ENCODE data around the gene CHML.

The CHML gene

DNA sequence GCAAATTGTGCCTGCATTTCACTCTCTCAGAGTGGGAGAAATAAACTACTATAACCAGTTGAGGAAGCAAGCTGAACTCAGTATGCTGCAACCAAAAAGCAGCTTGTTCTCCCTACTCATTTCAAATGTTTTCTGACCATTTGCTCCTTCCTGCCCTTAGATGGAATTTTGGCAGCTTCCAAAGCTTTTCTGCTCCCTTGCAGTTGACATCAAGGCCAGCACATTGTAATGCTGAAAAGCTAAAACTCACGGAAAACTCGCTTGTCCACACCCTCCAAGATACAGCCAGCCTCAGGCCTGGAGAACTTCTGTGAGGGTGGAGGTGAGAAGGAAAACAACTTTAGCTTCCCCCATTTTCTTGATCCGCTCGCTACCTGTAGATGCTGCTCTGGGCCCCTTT is 5.0 kb upstream of the CHML start:
- DNase-seq = no peak

DNA sequence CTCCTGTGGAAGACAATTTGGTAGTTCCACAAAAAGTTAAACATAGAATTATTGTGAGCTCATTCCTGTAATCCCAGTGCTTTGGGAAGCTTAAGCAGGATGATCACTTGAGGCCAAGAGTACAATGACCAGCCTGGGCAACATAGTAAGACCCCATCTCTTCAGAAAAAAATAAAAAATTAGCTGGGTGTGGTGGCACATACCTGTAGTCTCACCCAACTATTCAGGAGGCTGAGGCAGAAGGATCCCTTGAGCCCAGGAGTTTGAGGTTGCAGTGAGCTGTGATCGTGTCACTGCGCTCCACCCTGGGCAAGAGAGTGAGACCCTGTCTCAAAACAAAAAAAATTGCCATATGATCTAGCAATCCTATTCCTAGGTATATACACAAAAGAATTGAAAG is 4.1 kb upstream of the CHML start:
- DNase-seq = no peak

DNA sequence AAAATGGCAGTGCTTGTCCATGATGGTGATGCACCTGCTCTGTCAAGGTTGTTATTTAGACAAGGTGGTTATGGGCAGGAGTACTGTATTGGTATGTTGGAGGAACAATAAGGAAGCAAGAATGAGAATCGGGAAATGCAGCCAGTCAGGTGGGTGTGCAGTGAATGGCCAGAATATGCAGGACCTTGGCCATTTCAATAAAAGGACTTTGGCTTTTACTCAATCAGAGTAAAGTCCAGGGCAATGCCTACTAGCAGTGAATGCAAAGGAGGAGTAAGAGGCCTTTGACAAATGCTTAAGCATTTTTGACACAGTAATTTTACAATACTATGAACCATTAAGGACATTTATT is 2.4 kb upstream of the CHML start:
- DNase-seq = no peak

DNA sequence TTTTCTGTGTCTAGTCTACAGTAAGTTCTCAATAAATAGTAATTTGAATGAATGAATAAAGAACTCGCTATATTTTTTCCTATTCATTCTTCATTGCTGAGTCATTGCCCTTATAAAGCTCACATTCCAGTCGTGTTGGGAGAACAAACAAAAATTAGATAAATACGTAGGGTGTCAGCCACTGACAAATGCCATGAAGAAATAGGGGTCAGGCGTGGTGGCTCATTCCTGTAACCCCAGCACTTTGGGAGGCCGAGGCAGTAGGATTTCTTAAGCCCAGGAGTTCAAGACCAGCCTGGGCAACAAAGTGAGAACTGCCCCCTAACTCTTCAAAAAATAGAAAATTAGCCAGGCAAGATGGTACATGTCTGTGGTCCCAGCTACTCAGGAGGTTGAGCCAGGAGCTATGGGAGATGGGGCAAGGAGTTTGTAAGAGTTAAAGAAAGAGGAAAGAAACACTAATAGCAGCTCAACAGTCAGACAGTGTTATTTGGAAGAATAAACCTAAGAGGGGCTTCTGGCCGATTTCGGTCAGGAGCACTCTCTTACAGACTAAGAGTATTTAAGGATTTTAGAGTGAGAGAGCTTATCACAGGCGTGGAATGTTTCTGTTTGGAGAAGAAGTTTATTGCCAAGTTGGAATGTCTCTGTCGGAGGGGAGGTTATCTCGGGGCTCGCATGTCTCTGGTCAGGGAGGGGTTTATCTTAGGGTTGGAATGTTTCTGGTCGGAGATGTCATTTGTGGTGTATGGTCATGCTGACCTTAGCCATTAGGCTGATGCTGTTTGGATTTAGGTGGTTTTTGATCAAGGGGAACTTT is 1.8 kb upstream of the CHML start:
- DNase-seq = no peak

DNA sequence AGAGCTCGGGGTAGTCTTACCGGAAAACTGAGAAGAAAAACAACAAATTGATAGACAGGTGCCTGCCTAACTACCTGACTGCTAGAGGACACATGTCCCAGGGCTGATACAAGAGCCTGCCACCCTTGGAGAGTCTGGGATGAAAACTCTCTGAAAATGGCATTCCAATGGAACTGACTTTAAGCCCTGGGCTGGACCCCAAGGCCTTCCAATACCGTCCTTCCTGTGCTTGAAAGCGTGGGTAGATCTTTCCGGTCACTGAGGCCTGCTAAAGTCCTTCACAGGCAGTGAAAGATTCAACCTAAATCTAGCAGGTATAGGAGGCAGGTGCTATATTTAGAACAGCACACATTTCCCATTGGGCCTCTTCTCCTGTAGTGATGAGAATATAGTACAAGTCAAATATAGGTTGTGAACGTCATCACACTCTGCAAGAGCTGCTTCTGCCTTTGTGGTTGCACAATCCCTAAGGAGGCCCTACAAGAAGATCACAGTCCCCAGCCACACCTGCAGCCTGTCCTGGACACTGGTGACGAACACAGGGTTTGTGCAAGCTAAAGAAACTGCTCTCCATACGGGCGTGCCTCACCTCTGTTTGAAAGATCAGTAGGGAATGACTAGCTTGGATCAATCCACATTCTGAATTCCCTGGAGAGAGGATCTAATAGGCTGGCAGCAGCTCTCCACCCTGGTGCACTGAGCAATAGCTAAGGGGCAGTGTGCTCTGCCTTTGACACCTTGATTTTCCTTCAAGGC is 876 bp upstream of the CHML start:
- DNase-seq = no peak

DNA sequence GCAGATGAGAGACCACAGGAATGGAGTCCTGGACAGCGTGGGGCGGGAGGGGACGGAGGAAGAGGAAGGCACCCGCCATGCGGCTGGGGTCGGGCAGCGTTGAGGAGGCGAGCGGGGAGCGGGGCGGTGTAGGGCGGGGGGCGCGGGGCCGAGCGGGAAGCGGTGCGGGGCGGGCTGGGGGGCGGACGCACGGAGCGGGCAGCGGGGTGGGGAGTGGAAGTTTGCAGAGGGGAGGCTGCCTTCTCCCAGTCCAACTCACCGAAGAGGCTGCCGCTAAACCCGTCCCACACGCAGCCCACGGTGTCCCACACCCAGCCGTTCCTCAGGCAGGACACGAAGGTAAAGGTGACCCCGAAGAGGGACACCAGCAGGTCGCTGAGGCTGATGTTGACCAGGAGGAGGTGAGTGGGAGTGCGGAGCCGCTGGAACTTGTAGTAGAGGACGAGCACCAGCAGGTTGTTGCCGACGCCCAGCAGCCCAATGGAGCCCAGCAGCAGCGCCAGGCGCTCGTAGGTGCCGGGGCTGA is 483 bp downstream of the CHML start:
- DNase-seq = peak; percentile 74

DNA sequence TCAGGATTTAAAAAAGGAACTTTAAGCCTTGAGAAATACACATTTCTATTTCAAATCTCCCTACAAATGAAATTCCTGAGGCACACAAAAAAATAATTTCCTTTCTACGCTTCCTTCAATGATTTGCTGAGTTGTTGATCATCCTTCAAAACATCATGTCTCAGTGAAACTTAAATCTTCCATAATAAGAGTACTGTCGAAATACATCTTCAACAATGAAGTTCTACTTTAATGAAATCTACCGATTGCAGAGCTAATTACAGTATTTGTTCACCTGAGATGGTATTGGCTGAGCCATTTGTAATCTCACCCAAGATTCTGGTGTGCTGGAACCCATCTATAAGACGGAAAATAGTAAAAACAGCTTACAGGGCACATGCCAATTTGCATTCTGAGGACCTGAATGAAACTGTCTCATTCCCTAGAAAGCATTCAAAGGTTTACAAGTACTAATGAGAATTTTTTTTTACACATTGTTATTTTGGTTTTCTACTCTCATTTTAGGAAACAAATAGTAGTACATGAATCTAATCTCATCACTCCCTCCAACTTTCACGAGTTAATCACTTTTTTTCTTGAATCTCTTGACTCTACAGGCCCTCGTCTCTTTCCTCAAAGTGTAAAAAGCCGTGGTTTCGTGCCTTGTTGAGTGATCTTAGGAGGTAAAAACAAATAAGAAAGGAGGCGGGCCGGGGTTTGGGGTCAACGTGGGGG is 1.1 kb downstream of the CHML start:
- DNase-seq = no peak

DNA sequence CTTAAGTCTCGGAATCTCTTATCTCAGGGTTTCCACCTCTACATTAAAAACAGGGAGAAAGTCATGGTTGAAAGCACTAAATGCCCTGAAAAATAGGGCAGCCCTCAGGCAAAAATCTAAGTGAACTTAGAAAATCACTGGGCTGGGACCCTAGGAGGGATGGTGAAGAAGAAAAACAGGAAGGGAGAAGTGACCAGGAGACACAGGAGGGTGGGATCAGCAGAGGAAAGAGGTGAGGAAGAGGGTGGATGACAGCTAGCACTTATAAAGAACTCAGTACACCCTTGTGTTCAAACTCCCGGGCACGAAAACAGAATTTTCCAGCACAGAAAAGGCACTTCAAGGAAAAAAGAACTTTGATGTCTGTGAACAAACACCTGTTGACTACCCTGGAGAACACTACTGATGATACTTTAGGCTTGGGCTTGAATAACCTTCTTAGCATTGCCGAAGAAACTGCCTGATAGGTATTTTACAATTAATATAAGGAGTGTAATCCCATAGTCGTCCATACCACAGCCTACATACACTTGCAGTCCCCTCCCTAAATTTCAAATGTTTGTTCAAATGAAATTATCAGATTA is 2.0 kb downstream of the CHML start:
- DNase-seq = no peak

DNA sequence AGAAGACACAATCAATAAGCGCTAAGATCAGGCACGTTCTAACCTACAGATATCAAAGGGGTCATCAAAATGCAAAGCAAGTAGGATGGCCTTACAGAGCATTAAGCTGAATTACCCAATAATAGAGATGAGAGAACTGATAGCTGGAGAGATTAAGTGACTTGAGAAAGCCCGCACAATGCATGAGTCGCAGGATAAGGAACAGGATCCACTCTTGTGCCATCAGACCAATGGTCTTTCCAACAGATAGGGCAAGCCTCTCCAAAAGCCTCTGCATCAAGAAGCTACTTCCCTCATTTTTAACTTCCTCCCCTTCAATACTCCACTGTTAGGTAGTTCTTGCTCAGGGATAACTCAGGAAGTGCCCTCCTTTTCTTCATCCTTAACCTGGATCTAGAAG is 2.6 kb downstream of the CHML start:
- DNase-seq = no peak

DNA sequence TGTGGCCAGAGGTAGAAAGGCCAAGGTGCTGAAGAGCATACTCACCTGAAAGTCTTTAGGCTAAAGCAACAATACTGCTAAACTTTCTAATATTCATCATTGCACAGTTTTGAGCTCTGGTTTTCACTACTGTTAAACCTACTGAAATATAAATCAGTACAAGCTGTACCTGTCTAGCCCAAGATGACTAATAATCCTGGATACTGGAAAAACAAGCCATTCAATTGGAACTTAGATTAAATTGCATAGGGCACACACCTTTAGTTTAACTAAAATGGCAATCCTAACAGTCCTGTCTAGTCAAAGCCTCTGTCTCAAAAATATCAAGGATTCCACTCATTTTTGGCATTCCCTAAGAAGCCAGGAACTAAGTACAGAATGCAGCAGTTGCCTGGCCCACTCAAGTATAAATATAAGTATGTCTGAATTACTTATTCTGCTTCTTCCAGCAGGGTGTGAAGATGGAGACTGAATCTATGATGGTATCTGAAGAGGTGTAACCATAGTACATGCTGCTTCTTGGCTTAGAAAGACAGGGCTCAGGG is 3.1 kb downstream of the CHML start:
- DNase-seq = no peak

DNA sequence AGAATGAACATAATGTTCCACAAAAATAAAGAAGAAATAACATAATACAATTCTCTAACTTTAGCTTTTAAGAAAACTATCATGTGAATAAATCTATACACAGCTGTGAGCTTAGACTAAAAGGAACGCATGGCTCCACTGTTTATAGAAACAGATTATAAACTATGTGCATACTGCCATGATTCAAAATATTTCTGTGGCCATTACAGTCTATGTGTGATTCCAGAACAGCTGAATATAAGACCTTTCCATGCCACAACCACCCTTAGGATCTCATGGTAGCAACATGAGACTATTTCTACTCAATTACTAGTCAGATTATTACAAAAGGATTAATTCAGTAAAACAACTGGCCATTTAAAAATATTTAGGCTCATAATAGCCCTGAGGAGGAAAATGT is 3.9 kb downstream of the CHML start:
- no peak for DNase-seq

DNA sequence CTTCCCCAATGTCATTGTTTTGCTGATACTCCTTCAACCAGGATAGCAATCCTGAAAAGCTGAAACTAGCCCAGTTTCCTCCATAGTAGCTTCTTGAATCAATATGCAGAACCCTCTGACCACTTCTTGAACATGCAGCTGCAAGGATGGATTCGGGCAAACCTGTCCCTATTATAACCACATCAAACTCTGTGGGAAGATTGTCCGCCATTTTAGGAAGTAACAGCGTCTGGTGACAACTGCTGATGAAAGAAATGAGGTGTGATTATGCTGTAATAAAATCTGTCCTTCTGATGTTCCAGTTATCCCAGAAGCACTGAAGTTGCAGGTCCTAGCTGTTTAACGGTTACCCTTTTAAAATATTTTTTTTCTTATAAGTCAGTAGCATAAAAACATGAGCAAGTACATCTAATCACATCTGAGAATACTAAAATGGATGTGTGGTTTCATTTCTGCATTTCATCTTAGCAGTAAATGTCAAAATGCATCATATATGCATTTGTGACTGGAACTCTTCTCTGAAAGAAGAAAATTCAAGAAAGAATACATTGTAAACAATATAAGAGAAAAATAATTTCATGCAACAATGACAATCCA is 4.5 kb downstream of the CHML start:
- DNase-seq = no peak

DNA sequence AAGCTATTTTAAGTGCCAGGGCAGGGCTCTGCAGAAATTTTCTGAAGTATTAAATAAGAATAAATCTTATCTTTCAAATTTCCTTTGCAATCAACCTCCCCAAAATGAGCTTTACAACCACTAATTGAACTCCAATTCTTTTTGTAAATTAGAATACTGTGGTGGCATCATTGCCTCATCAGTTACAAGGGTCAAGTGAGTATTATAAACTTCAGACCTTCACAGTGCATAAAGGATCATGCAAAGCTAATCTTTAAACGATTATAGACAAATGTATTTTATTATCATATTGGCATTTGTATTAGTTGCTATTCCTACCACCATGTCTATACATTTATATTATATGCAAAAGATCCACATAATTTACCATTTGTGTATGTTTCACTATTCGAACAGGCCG is 7.2 kb downstream of the CHML start:
- DNase-seq = no peak

DNA sequence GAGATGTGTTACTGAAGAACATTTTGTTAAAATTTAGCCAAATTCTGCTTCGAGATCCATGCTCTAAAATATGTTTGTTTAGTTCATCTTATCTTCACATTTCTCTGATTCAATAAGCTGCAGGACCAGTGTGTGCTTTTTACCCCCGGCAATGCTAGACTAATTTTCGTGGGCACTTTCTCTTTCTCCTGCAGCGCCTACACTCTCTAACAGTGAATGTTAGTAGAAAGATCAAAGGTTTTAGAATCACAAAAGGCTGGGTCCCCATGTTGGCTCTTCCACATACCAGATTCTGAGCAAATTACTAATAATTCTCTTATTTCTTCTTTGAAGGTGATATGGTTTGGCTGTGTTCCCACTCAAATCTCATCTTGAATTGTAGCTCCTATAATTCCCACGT is 8.5 kb downstream of the CHML start:
- no peak for DNase-seq

DNA sequence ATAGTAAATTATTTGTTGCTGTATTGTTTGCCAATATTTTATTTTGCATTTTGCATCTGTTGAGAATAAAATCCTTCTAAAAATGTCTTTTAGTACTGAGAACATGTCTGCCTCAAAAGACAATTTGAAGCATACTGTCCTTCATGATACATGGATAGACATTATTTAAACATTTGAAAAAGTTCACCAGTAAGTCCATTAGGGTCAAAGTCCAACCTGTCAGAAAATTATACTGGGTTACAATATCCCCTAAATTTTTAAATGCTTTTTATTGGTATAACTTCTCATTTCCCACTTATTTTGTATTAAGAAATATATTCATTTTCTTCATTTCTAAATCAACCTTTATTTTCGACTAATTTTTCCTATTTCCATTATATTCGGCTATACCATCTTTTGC is 9.3 kb downstream of the CHML start:
- DNase-seq = no peak

DNA sequence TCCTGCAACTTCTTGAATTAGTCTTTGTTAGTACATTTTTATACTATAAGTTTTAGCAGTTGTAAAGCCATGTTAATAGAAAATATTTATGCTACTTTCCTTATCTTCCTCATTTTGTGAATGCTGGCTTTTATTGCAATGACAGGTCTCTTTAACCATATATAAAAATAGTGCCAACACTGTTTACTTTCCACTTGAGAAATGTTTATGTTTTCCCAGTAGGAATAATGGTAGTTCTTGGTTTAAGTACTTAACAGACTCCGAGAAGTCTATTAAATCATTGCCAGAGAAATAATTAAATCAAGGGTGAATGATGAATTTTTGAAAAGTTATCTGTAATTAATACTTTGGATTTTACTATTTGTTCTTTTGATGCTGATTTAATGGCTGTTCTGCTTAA is 9.7 kb downstream of the CHML start:
- no peak for DNase-seq

DNA sequence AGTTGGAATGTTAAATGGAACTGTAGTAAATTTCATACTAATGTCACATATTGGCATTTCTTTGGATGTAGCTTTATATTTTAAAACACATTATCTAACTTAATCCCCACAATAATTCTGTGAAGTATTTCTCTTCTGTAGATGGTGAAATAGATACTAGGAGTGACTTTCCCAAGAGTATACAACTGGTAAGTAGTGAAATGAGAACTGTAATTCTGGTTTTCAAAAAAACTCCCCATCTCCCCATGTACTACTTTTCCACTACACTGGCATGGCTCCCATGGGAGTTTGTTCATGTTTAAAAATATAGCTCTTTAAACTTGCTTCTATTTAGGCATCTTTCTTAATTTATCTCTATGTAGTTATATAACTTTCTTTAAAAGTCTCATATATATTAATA is 10.2 kb downstream of the CHML start:
- no peak for DNase-seq

DNA sequence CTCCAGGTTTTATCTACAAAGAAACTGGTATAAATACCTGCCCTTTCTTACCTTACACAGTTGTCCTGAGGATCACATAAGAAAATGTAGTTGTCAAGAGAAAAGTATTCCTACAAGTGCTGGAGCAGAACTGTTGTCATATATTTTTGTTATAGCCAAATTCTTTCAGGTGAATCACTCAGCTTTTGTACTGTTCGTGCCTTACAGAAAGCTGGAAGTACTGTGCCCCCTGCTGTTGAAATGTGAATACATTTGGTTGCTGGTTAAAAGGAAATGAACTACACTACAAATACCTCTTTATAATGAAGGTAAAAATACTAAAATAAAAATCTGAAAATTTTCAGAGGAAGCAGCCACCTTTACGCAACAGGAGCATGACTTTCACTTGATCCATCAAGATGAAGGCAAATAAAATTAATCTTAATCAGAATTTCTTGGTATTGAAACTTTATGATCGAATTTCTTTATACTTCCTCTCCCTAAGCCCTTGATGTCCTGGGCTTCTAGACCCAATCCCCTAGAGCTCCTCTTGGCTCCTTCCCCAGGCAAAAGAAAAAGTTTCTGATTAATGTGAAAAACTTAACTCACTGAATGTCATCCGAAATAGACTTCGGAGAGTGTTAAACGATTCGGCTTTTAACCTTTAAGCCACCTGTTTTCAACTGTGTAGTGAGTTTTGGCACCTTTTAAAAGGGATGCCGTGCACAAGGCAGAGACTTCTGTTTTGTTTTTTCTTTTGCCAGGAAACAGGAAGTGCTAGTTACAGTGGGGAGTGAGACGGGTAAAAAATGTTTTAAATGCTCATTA is 12.5 kb downstream of the CHML start:
- DNase-seq = no peak

DNA sequence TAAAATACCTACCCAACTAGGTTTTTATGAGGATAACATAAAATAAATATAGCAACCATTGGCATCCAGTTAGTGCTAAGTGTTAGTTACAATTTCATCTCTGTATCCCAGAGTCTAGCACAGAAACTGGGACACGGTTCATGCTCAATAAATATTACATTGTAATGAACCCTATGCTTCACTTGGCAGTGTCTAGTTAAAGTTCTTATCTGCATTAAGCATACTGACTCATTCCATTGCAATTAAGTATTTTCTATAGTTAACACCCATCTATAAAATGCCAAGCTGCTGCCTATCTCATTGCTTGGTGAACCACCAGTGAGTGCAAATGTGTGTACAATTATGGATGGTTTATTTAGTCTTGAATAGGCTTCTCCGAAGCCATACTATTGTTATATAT is 15.2 kb downstream of the CHML start:
- no peak for DNase-seq

DNA sequence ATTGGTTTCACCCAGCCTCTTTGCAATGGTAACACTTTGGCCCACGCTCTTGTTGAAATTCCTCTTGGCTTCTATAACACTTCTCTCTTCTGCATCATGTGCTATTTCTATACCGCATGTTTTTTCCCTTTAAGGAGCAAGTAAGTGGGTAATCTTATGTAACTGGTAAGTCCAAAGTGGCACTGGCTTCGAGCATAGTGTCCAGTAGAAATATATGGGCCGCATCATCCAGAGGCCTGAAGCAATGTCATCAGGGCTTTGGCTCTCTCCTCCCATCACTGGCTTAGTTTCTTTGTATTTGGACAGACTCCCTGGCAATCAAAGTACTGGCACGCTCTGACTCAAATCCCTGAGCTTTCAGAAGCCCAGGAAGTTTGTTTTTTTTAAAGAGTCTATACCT is 17.5 kb downstream of the CHML start:
- DNase-seq = no peak

DNA sequence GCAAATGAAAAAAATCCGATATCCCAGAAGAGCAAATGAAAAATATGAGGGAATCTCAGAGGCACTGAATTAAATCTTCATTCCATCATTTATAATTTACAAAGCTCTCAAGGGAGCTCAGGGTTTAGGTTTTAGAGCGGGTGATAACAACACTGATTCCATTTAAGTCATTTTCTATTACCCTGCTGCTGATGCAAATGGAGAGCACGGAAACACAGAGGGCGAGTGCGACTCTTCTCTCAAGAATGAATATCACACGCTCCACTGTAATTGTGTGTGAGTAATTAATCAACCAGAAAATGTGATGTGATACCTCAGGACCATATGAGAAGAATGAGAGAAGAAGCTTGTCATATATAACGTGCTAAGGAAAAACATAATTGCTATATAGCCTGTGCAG is 22.7 kb downstream of the CHML start:
- no peak for DNase-seq
